ENCODE measurements around the gene FOXE1. TPM values are rescaled to one million over a fixed set of nuclear protein-coding genes. Genes with fewer than 3 reads are reported as not detected.

The FOXE1 gene
- total RNA-seq (2014; rRNA removed), result not detected in 2 replicates
- polyA plus RNA-seq (2012), result not detected

- no peak for DNase-seq (ENCODE audit: low read depth)
Observed at GRCh38 chr9:97853056-97853843, at the start of gene FOXE1. TSS of gene FOXE1 (plus strand) at chr9:97853226. CDS start at chr9:97853915, 689 bp downstream.

- DNase-seq (ENCODE audit: low read depth), result no peak
Observed at GRCh38 chr9:97804059-97804365, 49.0 kb upstream of the FOXE1 start.

GRCh38 chr9:97806721-97807120 lies 46.3 kb upstream of the FOXE1 start:
- DNase-seq (ENCODE audit: low read depth), result no peak

GRCh38 chr9:97807681-97808080 lies 45.3 kb upstream of the FOXE1 start:
- no peak for DNase-seq (ENCODE audit: low read depth)

GRCh38 chr9:97808415-97808814 lies 44.6 kb upstream of the FOXE1 start:
- no peak for DNase-seq (ENCODE audit: low read depth)

- no peak for DNase-seq (ENCODE audit: low read depth)
Observed at GRCh38 chr9:97808972-97809371, 44.1 kb upstream of the FOXE1 start.

GRCh38 chr9:97809666-97810344 lies 43.2 kb upstream of the FOXE1 start:
- DNase-seq (ENCODE audit: low read depth), result no peak

- DNase-seq (ENCODE audit: low read depth), result peak; percentile 31
Observed at GRCh38 chr9:97811533-97812246, 41.3 kb upstream of the FOXE1 start.

GRCh38 chr9:97812247-97812543 lies 40.8 kb upstream of the FOXE1 start:
- no peak for DNase-seq (ENCODE audit: low read depth)

- DNase-seq (ENCODE audit: low read depth), result no peak
Observed at GRCh38 chr9:97813072-97813471, 40.0 kb upstream of the FOXE1 start.

GRCh38 chr9:97819735-97820134 lies 33.3 kb upstream of the FOXE1 start:
- no peak for DNase-seq (ENCODE audit: low read depth)

- no peak for DNase-seq (ENCODE audit: low read depth)
Observed at GRCh38 chr9:97820373-97820772, 32.7 kb upstream of the FOXE1 start.

- no peak for DNase-seq (ENCODE audit: low read depth)
Observed at GRCh38 chr9:97830884-97831829, 21.9 kb upstream of the FOXE1 start.

GRCh38 chr9:97831843-97832636 lies 21.0 kb upstream of the FOXE1 start:
- DNase-seq (ENCODE audit: low read depth), result no peak

GRCh38 chr9:97840521-97840920 lies 12.5 kb upstream of the FOXE1 start:
- no peak for DNase-seq (ENCODE audit: low read depth)

- no peak for DNase-seq (ENCODE audit: low read depth)
Observed at GRCh38 chr9:97842960-97843359, 10.1 kb upstream of the FOXE1 start.

- DNase-seq (ENCODE audit: low read depth), result peak; percentile 58
Observed at GRCh38 chr9:97845130-97845529, 7.9 kb upstream of the FOXE1 start.

GRCh38 chr9:97845763-97846162 lies 7.3 kb upstream of the FOXE1 start:
- DNase-seq (ENCODE audit: low read depth), result no peak

- DNase-seq (ENCODE audit: low read depth), result no peak
Observed at GRCh38 chr9:97846347-97846746, 6.7 kb upstream of the FOXE1 start.

GRCh38 chr9:97847474-97848214 lies 5.4 kb upstream of the FOXE1 start:
- no peak for DNase-seq (ENCODE audit: low read depth)

All from LHCN-M2 (cell line).